Measurements from ENCODE around the gene NAA40.

Gene NAA40

DNA sequence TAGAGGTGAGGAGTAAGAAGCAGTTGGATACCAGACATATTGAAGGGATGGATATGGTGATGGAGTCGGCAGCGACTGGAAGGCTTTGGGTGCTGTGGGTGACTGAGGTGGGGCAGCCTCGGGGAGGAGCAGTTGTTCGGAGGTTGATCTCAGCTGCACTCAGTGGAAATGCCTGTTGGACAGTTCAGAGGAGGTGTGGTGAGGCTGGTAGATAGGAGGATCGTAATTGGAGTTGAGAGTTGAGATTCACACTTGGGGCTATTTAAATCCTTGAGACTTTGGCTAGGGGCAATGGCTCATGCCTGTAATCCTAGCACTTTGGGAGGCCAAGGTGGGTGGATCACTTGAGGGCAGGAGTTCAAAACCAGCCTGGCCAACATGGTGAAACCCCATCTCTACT is 54.3 kb downstream of the NAA40 start:
- Histone ChIP-seq H2AFZ (ENCODE audit: low read length) (no peak overlapping the region), H3K36me3 (replicated peaks; ENCODE audit: insufficient read depth, low read length) (no peaks in the 10 kb centered on the region; the same call in 1 of the 2 replicates), H3K4me2 (ENCODE audit: low read depth, low read length) (no peak overlapping the region), H3K27me3 (replicated peaks; ENCODE audit: insufficient read depth, low read length) (no peaks in the 10 kb centered on the region), H3K4me3 (ENCODE audit: low read length) (no peak overlapping the region), H4K20me1 (ENCODE audit: insufficient read depth, low read length) (no peaks in the 10 kb centered on the region), H3K4me1 (ENCODE audit: low read length) (no peaks in the 10 kb centered on the region), H3K79me2 (ENCODE audit: low read length) (peaks cover 28% of the 10 kb centered on the region), H3F3A (ENCODE audit: insufficient read depth, low read length) (no peaks in the 10 kb centered on the region), H3K9ac (ENCODE audit: low read length) (no peak overlapping the region), H3K27ac (ENCODE audit: low read length) (no peak overlapping the region), H3K9me3 (replicated peaks; ENCODE audit: insufficient read depth, low read length) (no peaks in the 10 kb centered on the region), H3K9me2 (replicated peaks; ENCODE audit: insufficient read depth, low read length) (no peaks in the 10 kb centered on the region)
- no peak for TF ChIP-seq EZH2phosphoT487 (IDR thresholded peaks at IDR 0.05; ENCODE audit: low read length)
- TF ChIP-seq, protein P1, sequence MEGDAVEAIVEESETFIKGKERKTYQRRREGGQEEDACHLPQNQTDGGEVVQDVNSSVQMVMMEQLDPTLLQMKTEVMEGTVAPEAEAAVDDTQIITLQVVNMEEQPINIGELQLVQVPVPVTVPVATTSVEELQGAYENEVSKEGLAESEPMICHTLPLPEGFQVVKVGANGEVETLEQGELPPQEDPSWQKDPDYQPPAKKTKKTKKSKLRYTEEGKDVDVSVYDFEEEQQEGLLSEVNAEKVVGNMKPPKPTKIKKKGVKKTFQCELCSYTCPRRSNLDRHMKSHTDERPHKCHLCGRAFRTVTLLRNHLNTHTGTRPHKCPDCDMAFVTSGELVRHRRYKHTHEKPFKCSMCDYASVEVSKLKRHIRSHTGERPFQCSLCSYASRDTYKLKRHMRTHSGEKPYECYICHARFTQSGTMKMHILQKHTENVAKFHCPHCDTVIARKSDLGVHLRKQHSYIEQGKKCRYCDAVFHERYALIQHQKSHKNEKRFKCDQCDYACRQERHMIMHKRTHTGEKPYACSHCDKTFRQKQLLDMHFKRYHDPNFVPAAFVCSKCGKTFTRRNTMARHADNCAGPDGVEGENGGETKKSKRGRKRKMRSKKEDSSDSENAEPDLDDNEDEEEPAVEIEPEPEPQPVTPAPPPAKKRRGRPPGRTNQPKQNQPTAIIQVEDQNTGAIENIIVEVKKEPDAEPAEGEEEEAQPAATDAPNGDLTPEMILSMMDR (IDR thresholded peaks at IDR 0.05; ENCODE audit: low read length) = no peak
- no peak for TF ChIP-seq EZH2 (optimal IDR thresholded peaks at IDR 0.05; ENCODE audit: low read depth, low read length)
- no peak for DNase-seq

DNA sequence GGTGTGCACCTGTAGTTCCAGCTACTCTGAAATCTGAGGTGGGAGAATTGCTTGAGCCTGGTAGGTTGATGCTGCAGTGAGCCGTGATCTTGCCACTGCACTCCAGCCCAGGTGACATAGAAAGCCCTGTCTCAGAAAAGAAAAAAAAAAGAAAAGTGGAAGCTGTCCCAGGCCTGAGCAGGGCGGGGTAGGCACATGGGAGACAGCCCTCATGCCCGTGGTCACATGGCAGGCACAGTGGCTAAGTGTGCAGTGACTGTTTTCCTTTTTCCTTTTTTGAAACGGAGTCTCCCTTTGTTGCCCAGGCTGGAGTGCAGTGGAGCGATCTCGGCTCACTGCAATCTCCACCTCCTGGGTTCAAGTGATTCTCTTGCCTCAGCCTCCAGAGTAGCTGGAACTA is 55.2 kb downstream of the NAA40 start:
- no peak overlapping the region for H3K4me3 ChIP-seq (ENCODE audit: low read length)
- H3F3A ChIP-seq (ENCODE audit: insufficient read depth, low read length) = no peaks in the 10 kb centered on the region
- no peak overlapping the region for H2AFZ ChIP-seq (ENCODE audit: low read length)
- H3K9ac ChIP-seq (ENCODE audit: low read length) = no peak overlapping the region
- H3K4me2 ChIP-seq (ENCODE audit: low read depth, low read length) = no peak overlapping the region
- no peak for TF ChIP-seq EZH2phosphoT487 (IDR thresholded peaks at IDR 0.05; ENCODE audit: low read length)
- TF ChIP-seq, protein P1 (IDR thresholded peaks at IDR 0.05; ENCODE audit: low read length) = no peak
- no peak for TF ChIP-seq EZH2 (optimal IDR thresholded peaks at IDR 0.05; ENCODE audit: low read depth, low read length)
- peaks cover 21% of the 10 kb centered on the region; the same call in 1 of the 2 replicates for H3K79me2 ChIP-seq (ENCODE audit: low read length)
- no peaks in the 10 kb centered on the region for H4K20me1 ChIP-seq (ENCODE audit: insufficient read depth, low read length)
- H3K9me2 ChIP-seq (replicated peaks; ENCODE audit: insufficient read depth, low read length) = no peaks in the 10 kb centered on the region
- no peaks in the 10 kb centered on the region for H3K4me1 ChIP-seq (ENCODE audit: low read length)
- no peak for DNase-seq
- H3K36me3 ChIP-seq (replicated peaks; ENCODE audit: insufficient read depth, low read length) = no peaks in the 10 kb centered on the region; the same call in 1 of the 2 replicates
- H3K27me3 ChIP-seq (replicated peaks; ENCODE audit: insufficient read depth, low read length) = no peaks in the 10 kb centered on the region
- H3K27ac ChIP-seq (ENCODE audit: low read length) = no peak overlapping the region
- no peaks in the 10 kb centered on the region for H3K9me3 ChIP-seq (replicated peaks; ENCODE audit: insufficient read depth, low read length)

DNA sequence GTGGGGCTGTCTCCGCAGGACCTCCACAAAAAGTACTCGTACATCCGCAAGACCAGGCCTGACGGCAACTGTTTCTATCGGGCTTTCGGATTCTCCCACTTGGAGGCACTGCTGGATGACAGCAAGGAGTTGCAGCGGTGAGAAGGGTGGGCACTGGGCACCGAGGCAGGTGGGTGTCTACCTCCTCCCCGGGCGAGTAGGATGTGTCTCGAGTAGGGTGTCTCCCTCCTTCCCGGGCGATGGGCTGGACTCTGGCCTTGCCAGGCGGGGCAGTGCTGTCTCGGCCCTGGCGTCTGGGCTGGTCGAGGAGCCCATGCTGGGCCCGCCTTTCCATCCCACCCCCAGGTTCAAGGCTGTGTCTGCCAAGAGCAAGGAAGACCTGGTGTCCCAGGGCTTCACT is 57.7 kb downstream of the NAA40 start:
- H3K9me2 ChIP-seq (replicated peaks; ENCODE audit: insufficient read depth, low read length) = no peaks in the 10 kb centered on the region
- no peaks in the 10 kb centered on the region for H3F3A ChIP-seq (ENCODE audit: insufficient read depth, low read length)
- no peak overlapping the region for H3K4me2 ChIP-seq (ENCODE audit: low read depth, low read length)
- no peak overlapping the region for H3K27ac ChIP-seq (ENCODE audit: low read length)
- DNase-seq = no peak
- H4K20me1 ChIP-seq (ENCODE audit: insufficient read depth, low read length) = no peaks in the 10 kb centered on the region
- H3K79me2 ChIP-seq (ENCODE audit: low read length) = peaks cover 10% of the 10 kb centered on the region; the same call in 1 of the 2 replicates
- H3K4me1 ChIP-seq (ENCODE audit: low read length) = no peaks in the 10 kb centered on the region
- TF ChIP-seq, protein P1 (IDR thresholded peaks at IDR 0.05; ENCODE audit: low read length) = no peak
- TF ChIP-seq EZH2phosphoT487 (IDR thresholded peaks at IDR 0.05; ENCODE audit: low read length) (no peak), EZH2 (optimal IDR thresholded peaks at IDR 0.05; ENCODE audit: low read depth, low read length) (no peak)
- no peaks in the 10 kb centered on the region; the same call in 1 of the 2 replicates for H3K36me3 ChIP-seq (replicated peaks; ENCODE audit: insufficient read depth, low read length)
- no peak overlapping the region for H3K9ac ChIP-seq (ENCODE audit: low read length)
- no peak overlapping the region for H2AFZ ChIP-seq (ENCODE audit: low read length)
- no peak overlapping the region for H3K4me3 ChIP-seq (ENCODE audit: low read length)
- no peaks in the 10 kb centered on the region for H3K9me3 ChIP-seq (replicated peaks; ENCODE audit: insufficient read depth, low read length)
- H3K27me3 ChIP-seq (replicated peaks; ENCODE audit: insufficient read depth, low read length) = no peaks in the 10 kb centered on the region
